HepG2 (cell line): ENCODE measurements around the gene DACT2. TPM values are rescaled to one million over a fixed set of nuclear protein-coding genes. Genes with fewer than 3 reads are reported as not detected.
A peak's percentile ranks its signal among the peaks of the same experiment; 100 is the strongest.

Experiments used
- CBX2 ChIP-seq, 2 experiments: fragments of 200-600 bp in 1 of 2; sonication (generic); formaldehyde crosslinking in 1 of 2; IDR thresholded peaks; 2 replicates each; pipeline versions ENCODE4 v1.7.0 to v1.8.1; 2018 to 2022; ENCODE audit warnings: low read depth in 2 of 2, low read length in 1 of 2, mild to moderate bottlenecking in 1 of 2, missing genetic modification reagents in 1 of 2
- GTF3A ChIP-seq: sonication (generic); formaldehyde crosslinking; conservative IDR thresholded peaks from 2 replicates; pipeline ENCODE4 v1.4.0; 2020; ENCODE audit warnings: mild to moderate bottlenecking, missing genetic modification reagents
- MNT ChIP-seq: fragments of 450-650 bp; IDR thresholded peaks from 2 replicates; pipeline ENCODE4 v1.6.1; 2016
- SALL1 ChIP-seq: sonication (generic); formaldehyde crosslinking; IDR thresholded peaks from 2 replicates; pipeline ENCODE4 v1.8.0; 2022; ENCODE audit warnings: mild to moderate bottlenecking, missing genetic modification reagents
- SIX1 ChIP-seq: sonication (generic); formaldehyde crosslinking; IDR thresholded peaks from 2 replicates; pipeline ENCODE4 v1.4.0; 2020; ENCODE audit warnings: missing genetic modification reagents, borderline replicate concordance
- TARDBP ChIP-seq: sonication (generic); formaldehyde crosslinking; IDR thresholded peaks from 2 replicates; pipeline ENCODE4 v1.8.0; 2022; ENCODE audit warnings: mild to moderate bottlenecking, missing genetic modification reagents
- ZBTB14 ChIP-seq: sonication (generic); formaldehyde crosslinking; IDR thresholded peaks from 2 replicates; pipeline ENCODE4 v1.4.0; 2020; ENCODE audit warnings: missing genetic modification reagents
- ZMYM2 ChIP-seq: sonication (generic); formaldehyde crosslinking; IDR thresholded peaks from 2 replicates; pipeline ENCODE4 v1.8.0; 2022; ENCODE audit warnings: mild to moderate bottlenecking, missing genetic modification reagents
- ZNF136 ChIP-seq: sonication (generic); formaldehyde crosslinking; IDR thresholded peaks from 2 replicates; pipeline ENCODE4 v1.8.1; 2022; ENCODE audit warnings: low read depth, mild to moderate bottlenecking, moderate library complexity, missing genetic modification reagents
- ZNF253 ChIP-seq: sonication (generic); formaldehyde crosslinking; IDR thresholded peaks from 2 replicates; pipeline ENCODE4 v1.8.0; 2022; ENCODE audit warnings: mild to moderate bottlenecking, missing genetic modification reagents, borderline replicate concordance
- ZNF501 ChIP-seq: sonication (generic); formaldehyde crosslinking; IDR thresholded peaks from 2 replicates; pipeline ENCODE4 v1.5.1; 2020; ENCODE audit warnings: mild to moderate bottlenecking, moderate library complexity, missing genetic modification reagents
- ZNF556 ChIP-seq: sonication (generic); formaldehyde crosslinking; IDR thresholded peaks from 2 replicates; pipeline ENCODE4 v1.4.0; 2020; ENCODE audit warnings: mild to moderate bottlenecking, missing genetic modification reagents, borderline replicate concordance
- ZNF563 ChIP-seq: sonication (generic); formaldehyde crosslinking; IDR thresholded peaks from 2 replicates; pipeline ENCODE4 v1.8.0; 2022; ENCODE audit warnings: mild to moderate bottlenecking, moderate library complexity, missing genetic modification reagents
- ZNF775 ChIP-seq: sonication (generic); formaldehyde crosslinking; IDR thresholded peaks from 2 replicates; pipeline ENCODE4 v1.4.0; 2020; ENCODE audit warnings: missing genetic modification reagents, mild to moderate bottlenecking, moderate library complexity, borderline replicate concordance
- ZNF850 ChIP-seq: sonication (generic); formaldehyde crosslinking; conservative IDR thresholded peaks from 2 replicates; pipeline ENCODE4 v1.9.0; 2021; ENCODE audit warnings: mild to moderate bottlenecking, missing genetic modification reagents
- polyA plus RNA-seq, 8 experiments: library from polyadenylated mRNA; depleted of rRNA in 3 of 8; stranded (reverse) in 7 of 8; unstranded in 1 of 8; fragments of >200 nt; fragmentation: Illumina TruSeq in 4 of 8; extraction: Trizol in 4 of 8; gene quantifications; 2 replicates each; pipeline versions ENCODE4 v1.2.1 to v1.2.3, GENCODE V29; 2011 to 2016; ENCODE audit warnings: low read depth in 4 of 8, missing spikeins in 1 of 8, mixed read lengths in 1 of 8; ENCODE audit not compliant: insufficient read depth in 1 of 8
- total RNA-seq, 5 experiments: library from RNA; depleted of rRNA; stranded (reverse); fragments of >200 nt; fragmentation: Illumina TruSeq; extraction: Trizol; gene quantifications; 2 replicates each; pipeline ENCODE4 v1.2.3, GENCODE V29; 2016; ENCODE audit warnings: low read depth in 1 of 5
- TF ChIP-seq, protein P1 (sequence below): sonication (generic); formaldehyde crosslinking; IDR thresholded peaks from 2 replicates; pipeline ENCODE4 v1.4.0; 2020; ENCODE audit warnings: missing genetic modification reagents
- TF ChIP-seq, protein P2 (sequence below): sonication (generic); formaldehyde crosslinking; IDR thresholded peaks from 2 replicates; pipeline ENCODE4 v1.8.1; 2023; ENCODE audit warnings: missing genetic modification reagents, mild to moderate bottlenecking, borderline replicate concordance
- TF ChIP-seq, protein P3 (sequence below): fragments of 450-650 bp; IDR thresholded peaks from 2 replicates; pipeline ENCODE4 v1.6.1; 2017
- TF ChIP-seq, protein P4 (sequence below): sonication (generic); formaldehyde crosslinking; IDR thresholded peaks from 2 replicates; pipeline ENCODE4 v1.8.1; 2023; ENCODE audit warnings: mild to moderate bottlenecking, missing genetic modification reagents
- TF ChIP-seq, protein P5 (sequence below): sonication (generic); formaldehyde crosslinking; IDR thresholded peaks from 2 replicates; pipeline ENCODE4 v1.8.1; 2023; ENCODE audit warnings: mild to moderate bottlenecking, moderate library complexity, missing genetic modification reagents

Gene DACT2
- total and polyA plus RNA-seq, 2 of the 13 experiments (the other 11 are each of a cell fraction or from before 2014, with no cell fraction given), result 0.15 TPM; not detected in 1

- no peak for TF ChIP-seq ZBTB14 (CRISPR knock-in tag)
- TF ChIP-seq ZNF563 (CRISPR knock-in tag), result peak; percentile 49; the same call in 1 of the 2 replicates
- TF ChIP-seq, protein P1, sequence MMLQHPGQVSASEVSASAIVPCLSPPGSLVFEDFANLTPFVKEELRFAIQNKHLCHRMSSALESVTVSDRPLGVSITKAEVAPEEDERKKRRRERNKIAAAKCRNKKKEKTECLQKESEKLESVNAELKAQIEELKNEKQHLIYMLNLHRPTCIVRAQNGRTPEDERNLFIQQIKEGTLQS, result peak; percentile 14; the same call in 1 of the 2 replicates
- TF ChIP-seq ZNF501 (CRISPR knock-in tag), result no peak
- no peak for TF ChIP-seq CBX2 (IDR thresholded peaks at IDR 0.05; ENCODE audit: low read depth, low read length)
- TF ChIP-seq CBX2 (CRISPR knock-in tag; IDR thresholded peaks at IDR 0.05; ENCODE audit: low read depth), result no peak
- TF ChIP-seq, protein P2, sequence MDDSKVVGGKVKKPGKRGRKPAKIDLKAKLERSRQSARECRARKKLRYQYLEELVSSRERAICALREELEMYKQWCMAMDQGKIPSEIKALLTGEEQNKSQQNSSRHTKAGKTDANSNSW (CRISPR knock-in tag), result no peak
- no peak for TF ChIP-seq ZMYM2 (CRISPR knock-in tag)
- TF ChIP-seq ZNF556 (CRISPR knock-in tag), result no peak; the same call in 1 of the 2 replicates
- TF ChIP-seq, protein P3, sequence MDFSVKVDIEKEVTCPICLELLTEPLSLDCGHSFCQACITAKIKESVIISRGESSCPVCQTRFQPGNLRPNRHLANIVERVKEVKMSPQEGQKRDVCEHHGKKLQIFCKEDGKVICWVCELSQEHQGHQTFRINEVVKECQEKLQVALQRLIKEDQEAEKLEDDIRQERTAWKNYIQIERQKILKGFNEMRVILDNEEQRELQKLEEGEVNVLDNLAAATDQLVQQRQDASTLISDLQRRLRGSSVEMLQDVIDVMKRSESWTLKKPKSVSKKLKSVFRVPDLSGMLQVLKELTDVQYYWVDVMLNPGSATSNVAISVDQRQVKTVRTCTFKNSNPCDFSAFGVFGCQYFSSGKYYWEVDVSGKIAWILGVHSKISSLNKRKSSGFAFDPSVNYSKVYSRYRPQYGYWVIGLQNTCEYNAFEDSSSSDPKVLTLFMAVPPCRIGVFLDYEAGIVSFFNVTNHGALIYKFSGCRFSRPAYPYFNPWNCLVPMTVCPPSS, result no peak
- no peak for TF ChIP-seq ZNF136
- TF ChIP-seq ZNF850 (CRISPR knock-in tag), result no peak
- 0 out of 2 replicates have a peak, but pooled peaks have one; percentile 10 for TF ChIP-seq SIX1 (CRISPR knock-in tag)
- TF ChIP-seq MNT, result peak; percentile 16; the same call in 1 of the 2 replicates
- TF ChIP-seq, protein P4, sequence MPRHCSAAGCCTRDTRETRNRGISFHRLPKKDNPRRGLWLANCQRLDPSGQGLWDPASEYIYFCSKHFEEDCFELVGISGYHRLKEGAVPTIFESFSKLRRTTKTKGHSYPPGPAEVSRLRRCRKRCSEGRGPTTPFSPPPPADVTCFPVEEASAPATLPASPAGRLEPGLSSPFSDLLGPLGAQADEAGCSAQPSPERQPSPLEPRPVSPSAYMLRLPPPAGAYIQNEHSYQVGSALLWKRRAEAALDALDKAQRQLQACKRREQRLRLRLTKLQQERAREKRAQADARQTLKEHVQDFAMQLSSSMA (CRISPR knock-in tag), result no peak
- TF ChIP-seq SALL1 (CRISPR knock-in tag), result peak; percentile 89
- no peak for TF ChIP-seq ZNF253
- TF ChIP-seq ZNF775 (CRISPR knock-in tag), result no peak
- TF ChIP-seq GTF3A (CRISPR knock-in tag), result no peak; the same call in 1 of the 2 replicates
- TF ChIP-seq, protein P5, sequence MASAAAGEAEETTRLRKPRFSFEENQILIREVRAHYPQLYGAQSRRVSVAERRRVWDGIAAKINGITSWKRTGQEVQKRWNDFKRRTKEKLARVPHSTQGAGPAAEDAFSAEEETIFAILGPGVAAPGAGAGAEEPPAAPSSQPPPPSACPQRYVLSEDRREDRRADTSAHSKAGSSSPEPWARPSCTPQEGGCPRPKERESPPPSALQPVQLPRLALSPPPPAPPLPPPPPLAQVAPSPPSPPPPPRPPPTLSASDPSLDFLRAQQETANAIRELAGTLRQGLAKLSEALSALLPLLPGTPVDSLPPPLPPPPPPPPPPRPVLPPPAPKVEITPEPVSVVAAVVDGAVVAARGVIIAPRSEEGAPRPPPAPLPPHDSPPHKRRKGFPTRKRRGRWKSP (CRISPR knock-in tag), result peak; percentile 83; the same call in 1 of the 2 replicates
- peak; percentile 39; the same call in 1 of the 2 replicates for TF ChIP-seq TARDBP
These were observed 17.8 kb downstream of the DACT2 start (continued) for GRCh38 chr6:168301648-168302398.
